Stimulated activated CD8-positive, alpha-beta memory T cell treated with anti-CD3 and anti-CD28 coated beads, Interleukin-2, amount 100 ng/mL, for 48 hours (primary cell): Measurements from ENCODE around the gene INPP5F.
"Not testable (repeated sequence)": the region's sequence is repeated elsewhere in the genome, so short reads cannot be mapped to it uniquely, and the experiment has no call there.

Experiments
- DNase-seq, 2 donors: peaks; one replicate each; pipeline ENCODE4 v3.0.0-alpha.2; 2020; ENCODE audit warnings: low read depth in 2 of 2

INPP5F gene

DNA sequence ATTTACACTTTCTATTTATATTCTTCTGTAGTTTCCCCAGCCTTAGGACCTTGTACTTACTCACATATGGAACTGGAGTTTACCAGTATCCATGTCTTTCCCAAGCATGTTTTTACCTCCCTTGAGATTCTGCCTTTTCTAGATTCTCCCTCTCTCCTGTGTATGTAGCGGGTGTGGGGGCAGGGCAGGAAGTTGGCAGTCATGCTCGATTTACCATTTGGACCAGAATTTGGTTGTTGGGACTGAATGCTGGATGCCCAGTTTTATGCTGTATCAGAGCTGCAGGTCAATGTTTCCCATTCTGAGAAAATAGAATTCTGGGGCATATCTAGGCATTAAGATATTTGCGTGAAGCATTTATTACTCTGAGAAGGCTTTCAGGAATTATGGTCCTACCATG is 14.2 kb downstream of the INPP5F start:
- no peak for DNase-seq

DNA sequence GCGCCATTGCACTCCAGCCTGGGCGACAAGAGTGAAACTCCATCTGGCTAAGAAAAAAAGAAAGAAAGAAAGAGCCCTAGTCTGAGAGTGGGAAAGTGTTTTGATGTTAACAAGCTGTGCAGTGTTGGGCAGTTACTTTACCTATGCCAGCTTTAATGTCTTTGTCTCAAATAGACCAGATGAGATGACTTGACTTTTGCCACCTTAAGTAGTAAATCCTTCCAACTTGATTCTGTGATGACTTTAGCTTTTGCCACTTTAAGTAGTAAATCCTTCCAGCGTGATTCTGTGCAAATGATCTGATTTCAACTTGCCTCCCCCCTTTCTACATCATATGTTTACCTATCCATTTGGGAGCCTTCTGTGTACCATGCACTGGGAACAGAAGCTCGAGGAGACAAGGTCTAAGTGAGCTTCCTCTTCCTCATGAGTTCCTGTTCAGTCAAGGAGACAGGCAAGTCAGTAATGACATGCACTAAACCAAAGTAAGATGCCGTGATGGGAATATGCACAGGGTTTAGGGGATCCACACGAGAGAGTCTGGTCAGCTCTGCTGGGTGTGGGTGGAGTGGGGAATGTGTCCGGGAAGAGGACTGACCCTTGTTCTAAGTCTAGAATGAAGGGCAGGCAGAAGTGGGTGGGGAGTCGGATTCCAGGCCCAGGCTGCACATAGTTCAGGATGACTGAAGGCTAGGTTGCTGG is 17.2 kb downstream of the INPP5F start:
- no peak for DNase-seq

DNA sequence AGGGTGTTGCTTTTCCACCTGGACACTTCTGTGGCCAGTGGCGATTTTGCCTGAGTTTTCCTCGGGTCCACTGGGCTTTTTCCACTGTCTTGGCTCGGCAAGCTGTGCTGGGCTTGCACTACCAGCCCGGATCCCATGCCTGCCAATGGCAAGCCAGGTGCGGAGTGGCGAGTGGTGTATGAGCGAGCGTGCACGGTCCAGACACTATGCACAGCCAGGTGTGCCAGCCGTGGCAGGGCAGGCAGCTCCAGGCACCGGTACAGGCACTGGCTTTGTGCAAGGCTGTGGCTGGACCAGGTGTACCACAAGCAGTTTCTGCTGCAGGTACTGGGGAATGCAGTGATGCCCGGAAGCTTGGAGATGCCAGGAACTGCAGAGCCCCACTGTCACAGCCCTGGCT is 22.1 kb downstream of the INPP5F start:
- no peak for DNase-seq

DNA sequence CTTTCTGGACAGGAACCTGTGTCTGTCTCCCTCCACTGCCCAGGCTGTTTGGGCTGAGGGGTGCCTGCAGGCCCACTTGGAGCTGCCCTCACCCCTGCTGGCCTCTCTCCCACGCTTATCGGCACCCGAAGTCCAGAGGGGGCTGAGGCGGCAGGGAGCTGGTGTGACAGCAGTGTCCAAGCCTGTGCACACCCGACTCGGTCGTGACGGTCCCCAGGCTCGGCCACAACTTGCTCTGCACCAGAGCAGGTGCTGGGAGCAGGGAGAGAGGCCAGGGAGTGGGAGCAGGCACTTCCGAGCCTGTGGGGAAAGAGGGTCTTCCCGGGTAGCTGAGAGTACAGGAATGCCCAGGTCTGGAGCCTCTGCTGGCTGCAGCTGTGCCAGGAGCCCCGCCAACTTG is 23.0 kb downstream of the INPP5F start:
- DNase-seq = no peak

DNA sequence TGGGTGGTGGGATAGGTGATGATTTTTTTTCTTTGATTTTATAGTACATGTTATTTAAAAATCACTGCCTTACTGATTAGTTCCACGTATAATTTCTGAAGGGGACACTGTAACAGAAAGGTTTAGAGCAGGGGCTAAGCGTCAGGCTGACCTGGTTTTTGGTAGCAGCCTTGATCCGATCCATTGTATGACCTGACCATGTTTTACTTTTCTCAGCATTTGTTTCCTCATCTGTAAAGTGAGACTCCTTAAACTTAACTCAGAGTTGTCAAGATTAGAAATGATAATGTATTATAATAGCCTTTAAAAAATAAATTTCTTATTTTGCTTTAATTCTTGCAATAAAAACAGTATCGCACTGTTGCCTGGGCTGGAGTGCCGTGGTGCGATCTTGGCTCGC is 23.6 kb downstream of the INPP5F start:
- no peak for DNase-seq

DNA sequence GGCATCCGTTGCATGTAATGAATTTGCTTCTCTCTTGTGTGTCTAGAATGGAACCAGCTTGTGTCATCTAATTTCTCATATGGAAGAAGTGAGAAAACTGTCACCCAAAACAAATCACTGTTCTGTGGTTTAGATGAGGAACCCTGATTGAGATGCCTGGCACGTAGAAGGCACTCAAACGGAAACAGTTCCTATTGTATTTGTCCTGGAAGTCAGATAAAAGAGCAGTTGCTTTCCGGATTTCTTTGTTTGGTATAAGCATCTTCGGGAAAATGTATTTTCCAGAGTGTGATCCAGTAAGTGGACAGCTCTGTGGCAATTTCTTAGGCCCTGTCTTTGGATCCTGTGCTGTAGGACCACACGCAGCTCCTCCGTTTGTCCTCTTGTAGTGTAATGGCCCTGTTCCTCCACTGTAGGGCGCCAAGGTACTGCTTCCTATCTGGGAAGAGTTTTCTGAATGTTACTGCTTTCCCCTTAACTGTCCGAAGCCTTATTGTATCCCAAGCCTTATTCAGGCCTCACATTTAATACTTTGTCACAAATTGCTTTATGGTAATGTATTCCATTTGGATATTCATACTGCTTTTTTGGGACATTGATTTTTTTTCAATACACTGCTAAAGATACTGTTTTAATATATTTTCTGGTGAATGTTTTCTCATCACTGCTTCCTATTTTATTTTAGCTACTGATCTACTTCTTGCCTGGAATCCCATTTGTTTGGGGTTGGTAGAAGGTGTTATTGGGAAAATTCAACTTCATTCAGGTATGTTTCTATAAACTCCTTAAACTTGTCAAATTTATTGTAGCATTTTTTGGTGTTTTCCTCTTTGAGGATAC is 24.8 kb downstream of the INPP5F start:
- DNase-seq = peak; percentile 6 to 33

DNA sequence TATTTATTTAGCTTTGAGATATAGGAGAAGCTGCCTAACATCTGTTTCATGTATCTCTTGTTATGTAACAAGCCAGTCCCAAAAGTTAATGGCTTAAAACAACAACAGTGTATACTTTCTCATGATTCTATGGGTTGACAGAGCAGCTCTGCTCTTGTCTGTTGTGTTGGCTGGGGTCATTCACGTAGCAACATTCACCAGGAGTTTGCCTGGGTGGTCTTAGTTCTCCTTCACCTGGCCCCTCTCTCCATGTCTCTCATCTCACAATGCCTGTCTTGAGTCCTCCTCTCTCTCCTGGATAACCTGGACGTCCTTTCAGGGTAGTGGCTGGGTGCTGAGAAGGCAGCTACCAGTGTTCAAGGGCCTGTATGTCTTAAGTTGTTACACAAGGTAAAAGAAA is 27.5 kb downstream of the INPP5F start:
- DNase-seq = no peak

DNA sequence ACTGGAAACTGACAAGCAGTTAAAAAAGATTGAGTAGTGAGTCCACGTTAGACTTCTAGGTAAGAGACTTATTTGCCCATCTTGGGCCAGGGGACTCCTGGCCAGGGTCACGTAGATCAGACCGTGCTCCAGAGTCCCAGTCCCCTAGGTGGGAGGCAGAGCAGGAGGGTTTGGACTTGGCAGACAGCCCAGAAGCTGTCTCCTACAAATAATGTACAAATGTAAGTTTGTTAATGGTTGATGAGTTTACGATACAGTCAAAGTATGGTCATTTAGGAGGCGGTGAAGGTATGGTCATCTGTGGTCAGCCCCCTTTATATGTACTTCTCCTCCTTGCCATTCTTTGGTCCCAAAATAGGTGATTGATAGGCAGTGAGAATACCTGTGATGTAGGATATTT is 28.2 kb downstream of the INPP5F start:
- DNase-seq = no peak

DNA sequence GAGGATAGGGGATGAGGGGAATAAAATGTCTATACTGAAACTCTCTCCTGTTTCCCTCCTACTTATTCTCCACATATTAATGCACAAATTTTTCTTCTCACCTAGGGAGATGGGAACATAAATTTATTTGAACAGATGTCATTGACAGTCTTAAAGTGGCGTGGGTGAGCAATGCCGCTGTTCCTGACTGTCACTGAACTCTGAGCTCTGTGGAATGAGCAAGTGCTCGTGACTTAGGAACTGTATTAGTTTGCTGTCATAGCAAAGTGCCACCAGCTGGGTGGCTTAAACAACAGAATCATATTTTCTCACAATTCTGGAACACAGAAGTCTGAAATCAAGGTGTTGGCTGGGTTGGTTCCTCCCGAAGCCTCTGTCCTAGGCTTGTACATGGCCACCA is 29.1 kb downstream of the INPP5F start:
- DNase-seq = no peak

DNA sequence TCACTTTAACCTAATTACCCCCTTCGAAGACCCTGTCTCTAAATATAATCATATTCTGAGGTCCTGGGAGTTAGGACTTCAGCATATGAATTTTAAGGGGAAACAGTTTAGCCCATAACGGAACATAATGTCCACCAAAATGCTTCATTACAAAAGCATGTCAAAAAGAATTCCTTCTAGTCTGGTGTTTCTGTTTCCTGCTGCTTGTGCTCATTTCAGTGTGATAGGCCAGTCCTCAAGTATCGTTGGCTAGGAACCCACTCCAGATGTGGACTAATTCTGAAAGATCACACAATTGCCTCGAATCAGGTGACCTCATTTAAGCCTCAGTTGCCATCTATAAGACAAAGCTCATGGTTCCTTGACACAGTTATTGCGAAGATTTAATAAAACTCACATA is 29.6 kb downstream of the INPP5F start:
- DNase-seq = no peak

DNA sequence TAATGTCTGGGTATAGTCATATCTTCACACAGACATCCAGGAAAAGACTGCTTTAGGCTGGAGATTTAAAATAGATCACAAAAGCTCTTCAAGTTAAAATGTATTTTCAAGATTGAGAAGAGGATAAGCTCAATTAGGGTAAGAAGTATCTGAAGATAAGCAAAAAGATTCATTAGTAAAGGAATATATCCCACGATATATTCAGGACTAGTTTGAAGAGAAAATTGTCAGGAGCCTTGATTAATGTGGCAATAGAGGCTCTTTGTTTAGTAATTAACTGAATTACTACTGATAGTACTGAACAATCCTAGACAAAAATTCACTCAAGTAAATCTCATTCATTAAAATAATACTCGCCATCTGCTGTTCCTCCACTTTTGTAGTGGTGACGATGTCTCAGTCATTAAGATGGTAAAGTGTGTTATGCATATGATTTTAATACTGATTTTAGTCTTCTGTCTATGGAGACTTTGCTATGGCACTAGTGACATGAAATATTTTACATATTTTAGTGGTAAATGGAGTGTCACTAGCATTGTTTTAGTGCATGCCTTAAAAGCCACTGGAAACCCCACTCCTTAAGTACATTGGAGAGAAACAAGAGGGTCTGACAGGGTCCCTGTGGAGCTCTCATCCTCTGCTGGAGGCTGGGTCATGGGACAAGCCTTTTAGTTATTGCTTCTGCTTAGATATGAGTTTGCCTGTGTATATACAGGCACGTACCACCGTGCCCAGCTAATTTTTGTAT is 32.8 kb downstream of the INPP5F start:
- no peak for DNase-seq

DNA sequence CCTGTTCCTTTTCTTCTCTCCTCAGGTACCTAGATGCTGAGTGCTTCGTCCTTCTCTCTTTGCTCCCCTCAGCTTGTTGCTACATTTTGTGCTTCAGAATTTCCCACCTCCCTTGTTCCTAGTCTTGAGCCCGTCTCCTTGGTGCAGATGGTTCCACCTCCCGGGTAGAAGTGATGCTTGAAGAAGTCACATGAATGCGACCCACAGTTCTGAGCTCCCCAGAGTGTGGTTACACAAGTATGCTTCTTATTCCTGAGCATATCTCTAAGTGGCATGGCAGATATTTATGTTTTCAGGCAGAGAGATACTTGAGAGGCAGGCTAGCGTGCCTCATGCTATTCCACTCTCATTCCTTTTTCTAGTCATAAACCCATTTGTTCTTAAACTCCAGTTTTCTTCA is 34.0 kb downstream of the INPP5F start:
- DNase-seq = no peak

DNA sequence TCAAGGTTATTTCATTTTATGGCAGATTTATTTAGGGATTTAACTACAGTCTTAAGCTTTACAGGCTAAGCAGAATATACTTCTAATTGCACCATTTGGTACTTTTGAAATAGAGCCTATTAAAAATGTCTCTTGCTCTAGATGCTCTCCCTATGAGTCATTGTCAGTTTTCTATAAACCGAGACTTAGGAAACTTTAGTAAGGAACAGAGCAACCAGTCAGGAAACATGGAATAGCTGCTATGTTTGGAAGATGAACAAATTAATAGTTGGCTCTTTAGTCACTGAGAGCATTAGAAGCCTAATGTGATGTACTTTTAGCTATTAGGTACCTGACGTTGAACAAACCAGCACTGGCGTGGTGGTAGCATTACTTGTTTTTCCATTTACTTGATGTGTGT is 35.3 kb downstream of the INPP5F start:
- DNase-seq = no peak

DNA sequence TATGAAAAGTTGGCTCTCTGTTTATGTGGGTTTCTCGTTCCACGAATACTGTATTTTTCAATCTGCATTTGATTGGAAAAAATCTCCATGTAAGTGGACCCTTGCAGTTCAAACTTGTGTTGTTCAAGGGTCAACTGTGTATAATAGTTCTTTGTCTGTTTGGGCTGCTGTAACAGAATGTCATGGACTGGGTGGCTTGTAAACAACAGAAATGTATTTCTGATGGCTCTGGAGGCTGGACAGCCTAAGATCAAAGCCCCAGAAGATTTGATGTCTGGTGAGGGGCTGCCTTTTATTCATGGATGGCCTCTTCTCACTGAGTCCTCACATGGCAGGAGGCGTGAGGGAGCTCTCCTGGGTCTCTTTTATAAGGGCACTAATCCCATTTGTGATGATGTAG is 36.2 kb downstream of the INPP5F start:
- no peak for DNase-seq

DNA sequence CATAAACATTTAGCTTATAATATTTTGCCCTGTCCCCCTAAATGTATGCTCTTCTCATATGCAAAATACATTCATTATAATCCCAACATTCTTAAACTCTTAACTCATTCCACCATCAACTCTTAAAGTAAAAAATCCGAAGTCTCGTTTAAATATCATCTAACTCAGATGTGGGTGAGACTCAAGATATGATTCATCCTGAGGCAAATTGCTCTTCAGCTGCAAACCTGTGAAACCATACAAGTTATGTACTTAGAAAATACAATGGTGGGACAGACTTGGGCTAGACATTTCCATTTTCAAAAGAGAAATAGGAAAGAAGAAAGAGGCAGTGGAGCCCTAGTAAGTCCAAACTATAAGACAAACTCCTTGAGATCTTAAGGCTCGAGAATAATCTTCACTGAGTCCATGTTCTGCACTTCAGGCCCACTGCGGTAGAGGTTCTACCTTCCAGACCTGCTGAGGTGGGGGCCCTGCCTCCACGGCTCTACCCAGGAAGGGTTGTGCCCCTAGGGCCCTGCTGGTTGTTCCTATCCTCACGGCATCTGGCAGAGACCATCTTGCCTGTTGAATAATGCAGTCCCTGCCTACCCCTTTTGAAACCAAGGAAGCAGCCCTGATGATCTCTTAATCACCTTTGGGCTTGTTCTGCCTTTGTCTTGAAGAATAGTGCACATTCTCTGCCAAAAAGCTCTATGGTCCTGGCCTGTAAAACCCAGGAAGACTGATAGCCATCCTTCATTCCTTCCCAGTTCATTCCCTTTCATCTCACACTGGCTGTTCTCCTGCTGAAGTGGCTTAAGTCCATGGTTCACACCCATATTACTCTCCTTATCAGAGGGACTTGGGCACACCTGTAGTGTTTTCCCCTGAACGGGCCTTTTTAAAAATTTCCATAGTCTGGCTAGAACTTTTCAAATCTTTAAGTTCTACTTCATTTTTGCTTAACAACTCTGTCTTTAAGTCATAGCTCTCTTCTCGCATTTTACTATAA is 37.3 kb downstream of the INPP5F start:
- no peak for DNase-seq

DNA sequence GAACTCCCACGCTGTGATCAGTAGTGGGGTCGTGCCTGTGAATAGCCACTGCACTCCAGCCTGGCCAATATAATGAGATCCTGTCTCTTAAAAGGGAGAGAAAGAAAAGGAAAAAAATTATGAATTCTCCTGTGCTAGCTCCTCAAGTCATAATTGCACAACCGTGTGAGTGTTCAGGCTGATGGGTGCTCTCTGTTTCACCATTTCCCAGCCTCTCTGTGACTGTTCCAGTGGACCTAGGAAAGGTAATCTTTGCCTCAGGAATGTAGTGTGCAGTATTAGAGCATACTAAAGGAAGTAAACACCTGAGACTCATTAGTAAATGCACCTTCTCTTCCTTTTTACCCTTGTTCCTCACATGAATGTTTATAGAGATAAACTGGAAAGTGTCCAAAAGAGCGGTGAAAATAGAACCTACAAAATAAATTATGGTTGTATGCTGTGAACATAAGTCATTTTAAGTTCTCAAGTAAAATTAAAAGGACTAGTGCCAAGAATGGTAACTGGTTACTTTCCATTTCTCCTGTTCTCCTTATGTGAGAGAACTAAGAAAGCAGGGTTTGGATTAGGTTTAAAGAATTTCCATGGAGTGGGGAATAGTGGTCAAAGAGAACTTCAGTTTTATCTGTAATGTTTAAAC is 42.7 kb downstream of the INPP5F start:
- DNase-seq = no peak

DNA sequence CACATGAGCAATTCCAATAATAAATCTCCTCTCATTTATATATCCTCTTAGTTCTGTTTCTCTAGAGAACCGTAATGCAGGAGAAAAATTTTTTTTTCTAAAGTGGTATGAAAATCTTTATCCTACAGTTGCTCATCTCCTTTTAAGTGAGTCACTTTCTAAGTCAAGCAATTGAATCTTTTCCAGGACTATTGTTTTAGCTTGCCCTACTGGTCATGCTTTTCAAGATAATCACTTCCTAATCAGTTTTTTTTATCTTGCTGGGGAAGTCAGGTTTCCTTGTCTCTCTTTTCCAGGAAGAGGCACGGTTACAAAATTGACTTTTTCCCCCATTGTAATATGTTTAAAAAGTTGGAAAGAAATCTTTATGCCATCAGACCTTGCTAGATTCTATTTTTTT is 44.0 kb downstream of the INPP5F start:
- DNase-seq = no peak

DNA sequence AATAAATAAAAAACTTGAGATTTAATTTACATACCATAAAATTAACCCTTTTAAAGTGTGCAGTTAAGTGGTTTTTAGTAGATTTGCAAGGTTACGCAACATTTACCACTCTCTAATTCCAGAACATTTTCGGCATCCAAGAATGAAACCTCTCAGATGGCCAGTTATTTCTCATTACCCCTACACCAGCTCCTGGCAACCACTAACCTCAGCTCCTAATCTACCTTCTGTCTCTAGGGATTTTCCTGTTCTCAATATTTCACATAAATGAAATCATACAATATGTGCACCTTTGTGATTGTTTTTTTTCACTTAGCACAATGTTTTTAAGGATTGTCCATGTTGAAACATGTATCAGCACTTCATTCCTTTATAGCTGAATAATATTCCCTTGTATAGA is 45.1 kb downstream of the INPP5F start:
- no peak for DNase-seq

DNA sequence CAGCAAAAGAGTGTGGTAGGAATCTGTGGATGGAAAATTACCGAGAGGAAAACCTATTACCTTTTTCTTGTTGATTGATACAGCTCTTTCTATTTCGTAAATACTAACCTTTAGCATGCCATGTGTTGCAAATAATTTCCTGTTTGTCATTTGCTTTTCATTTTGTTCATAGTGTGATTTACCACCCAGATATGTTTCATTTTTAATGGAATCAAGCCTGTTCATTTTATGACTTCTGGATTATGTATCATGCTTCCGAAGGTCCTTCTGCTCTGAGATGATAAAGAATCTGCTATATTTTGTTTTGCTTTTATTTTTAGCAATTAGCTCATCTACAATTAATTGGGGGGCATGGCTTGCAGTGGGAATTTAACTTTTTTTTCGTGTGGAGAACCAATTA is 46.5 kb downstream of the INPP5F start:
- no peak for DNase-seq

DNA sequence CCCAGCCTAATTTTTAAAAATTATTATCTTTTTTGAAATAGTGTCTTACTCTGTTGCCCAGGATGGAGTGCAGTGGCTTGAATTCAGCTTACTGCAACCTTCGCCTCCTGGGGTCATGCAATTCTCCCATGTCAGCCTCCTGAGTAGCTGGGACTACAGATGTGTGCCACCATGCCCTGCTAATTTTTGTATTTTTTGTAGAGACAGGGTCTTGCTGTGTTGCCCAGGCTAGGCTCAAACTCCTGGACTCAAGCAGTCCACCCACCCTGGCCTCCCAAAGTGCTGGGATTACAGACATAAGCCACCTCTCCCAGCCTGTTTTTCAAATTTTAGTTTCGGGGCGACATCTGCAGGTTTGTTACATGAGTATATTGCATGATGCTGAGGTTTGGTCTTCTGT is 47.2 kb downstream of the INPP5F start:
- not testable (repeated sequence) for DNase-seq

DNA sequence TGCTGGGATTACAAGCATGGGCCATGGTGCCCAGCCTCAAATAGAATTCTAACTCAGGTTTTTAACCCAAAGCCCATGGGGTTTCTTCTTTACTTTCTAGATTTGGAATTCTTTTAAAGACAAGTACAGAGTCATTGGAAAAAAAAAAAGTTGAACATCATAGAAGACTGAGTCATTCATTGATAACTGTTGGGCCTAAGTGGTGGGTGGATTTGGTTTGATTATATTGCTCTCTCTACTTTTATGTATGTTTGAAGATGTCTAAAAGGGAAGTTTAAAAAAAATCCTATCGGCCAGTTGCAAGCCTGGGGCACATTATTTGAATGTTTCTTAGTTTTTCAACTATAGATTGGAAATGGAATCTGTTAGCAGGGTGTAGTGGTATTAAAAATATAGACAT is 49.7 kb downstream of the INPP5F start:
- no peak for DNase-seq
